GM18505 (cell line): Measurements from ENCODE around the gene SIRPD.

Experiments used
- ATAC-seq: cut with Tn5 transposase; IDR thresholded peaks from one replicate; pipeline ENCODE4 v1.9.1; 2021; ENCODE audit not compliant: unreplicated experiment
- POLR2A ChIP-seq: IDR thresholded peaks from 4 replicates; pipeline ENCODE4 v1.6.1; 2011; ENCODE audit warnings: borderline replicate concordance; ENCODE audit not compliant: insufficient read depth, insufficient read length; ENCODE audit errors: extremely low read depth

Gene SIRPD

DNA sequence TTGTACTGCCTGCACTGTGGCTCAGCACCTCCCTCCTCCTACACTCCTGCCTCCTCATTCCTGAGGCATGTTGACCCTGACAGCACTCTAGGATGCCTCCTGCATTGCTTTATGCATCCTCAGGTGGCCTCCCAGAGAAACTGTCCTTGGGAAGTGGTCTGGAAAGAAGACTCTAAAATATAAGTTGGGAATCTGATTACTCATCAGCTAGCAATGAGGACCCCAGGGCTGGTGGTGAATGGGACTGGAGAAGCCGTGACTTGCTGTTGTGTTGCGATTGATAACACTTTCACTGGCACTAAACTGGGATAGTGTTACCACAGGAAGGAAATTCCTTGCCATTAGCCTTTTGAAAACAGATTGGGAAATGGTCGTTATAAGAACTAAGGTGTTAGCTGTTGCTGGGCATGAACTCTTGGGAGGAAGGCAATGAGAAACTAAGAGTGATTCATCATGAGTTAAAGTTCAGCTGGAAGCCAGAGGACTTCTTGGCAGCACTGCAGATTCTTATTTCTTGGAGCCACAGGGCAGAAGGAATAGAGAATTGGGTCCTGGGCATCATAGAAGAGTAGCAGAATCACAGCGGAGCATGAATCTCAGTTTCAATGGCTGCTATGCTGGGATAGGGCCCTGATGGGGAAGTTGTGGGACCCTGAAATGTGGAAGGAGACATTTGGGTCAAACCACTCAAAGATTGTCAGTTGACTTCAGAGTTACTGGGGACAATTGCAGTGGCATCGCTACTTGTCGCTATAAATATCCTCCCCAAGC lies 10.1 kb upstream of the SIRPD start:
- ATAC-seq, result no peak

DNA sequence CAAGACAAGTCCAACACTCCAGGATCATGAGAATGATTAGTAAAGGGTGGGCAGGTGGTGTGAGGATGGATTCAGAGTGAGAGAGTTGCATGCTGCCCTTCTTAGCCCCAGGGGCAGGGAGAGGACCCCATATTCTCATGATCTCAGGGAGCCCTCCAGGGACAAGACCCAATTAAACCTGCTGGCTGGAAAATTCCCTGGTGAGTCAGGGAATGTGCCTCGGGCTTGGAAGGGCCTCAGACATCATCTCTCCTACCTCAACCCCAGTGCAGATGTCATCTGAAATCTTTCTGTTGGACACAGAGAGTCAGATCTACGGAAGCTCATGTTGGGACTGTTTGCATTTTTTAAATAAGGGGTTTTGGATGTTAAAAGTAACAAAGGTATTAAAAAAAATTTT lies 9.2 kb upstream of the SIRPD start:
- TF ChIP-seq POLR2A, result no peak
- ATAC-seq, result no peak

More for the DNA sequence above, 10.1 kb upstream of the SIRPD start:
- no peak for TF ChIP-seq POLR2A

DNA sequence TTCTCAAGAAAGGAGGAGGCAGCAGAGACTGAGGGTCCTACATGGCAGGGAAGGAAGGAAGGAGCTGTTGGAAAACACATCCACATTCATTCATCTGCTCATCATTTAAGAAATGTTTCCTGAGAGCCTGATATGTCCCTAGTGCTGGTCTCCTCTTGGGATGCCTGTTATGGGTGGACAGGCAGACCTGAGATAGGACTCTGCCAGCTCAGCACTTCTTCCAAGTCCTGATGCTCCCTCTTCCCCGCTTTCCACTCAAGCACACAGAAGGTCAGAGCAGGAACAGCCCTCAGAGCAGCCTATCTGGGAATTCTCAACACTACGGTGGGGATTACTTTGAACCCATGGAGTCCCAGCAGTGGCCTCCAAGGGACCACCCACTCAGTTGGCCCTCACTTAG lies 8.0 kb upstream of the SIRPD start:
- TF ChIP-seq POLR2A, result no peak
- no peak for ATAC-seq

GRCh38 chr20:1563598-1563997 lies 6.1 kb upstream of the SIRPD start:
- ATAC-seq, result no peak
- no peak for TF ChIP-seq POLR2A

DNA sequence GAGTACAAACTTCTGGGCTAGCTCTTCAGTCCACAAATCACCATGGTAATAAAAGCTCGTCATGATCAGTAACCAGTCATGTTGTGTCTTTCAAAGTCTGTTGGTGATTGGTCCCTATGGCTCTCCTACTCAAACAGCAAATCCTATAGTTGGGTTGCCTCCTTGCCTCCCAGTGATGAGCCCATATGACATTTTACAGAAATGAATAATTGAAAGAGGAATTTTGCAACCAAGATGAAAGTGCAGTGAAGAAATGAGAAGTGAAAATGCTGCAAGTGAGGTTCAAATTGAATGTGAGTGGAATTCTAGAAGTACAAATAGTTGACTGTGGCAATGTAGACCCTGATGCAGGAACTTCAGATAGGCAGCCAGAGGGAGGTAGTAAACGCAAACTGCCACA lies 5.1 kb upstream of the SIRPD start:
- ATAC-seq, result no peak

GRCh38 chr20:1561350-1561749 lies 3.8 kb upstream of the SIRPD start:
- no peak for ATAC-seq
- TF ChIP-seq POLR2A, result no peak

More for the DNA sequence above, 5.1 kb upstream of the SIRPD start:
- TF ChIP-seq POLR2A, result no peak

DNA sequence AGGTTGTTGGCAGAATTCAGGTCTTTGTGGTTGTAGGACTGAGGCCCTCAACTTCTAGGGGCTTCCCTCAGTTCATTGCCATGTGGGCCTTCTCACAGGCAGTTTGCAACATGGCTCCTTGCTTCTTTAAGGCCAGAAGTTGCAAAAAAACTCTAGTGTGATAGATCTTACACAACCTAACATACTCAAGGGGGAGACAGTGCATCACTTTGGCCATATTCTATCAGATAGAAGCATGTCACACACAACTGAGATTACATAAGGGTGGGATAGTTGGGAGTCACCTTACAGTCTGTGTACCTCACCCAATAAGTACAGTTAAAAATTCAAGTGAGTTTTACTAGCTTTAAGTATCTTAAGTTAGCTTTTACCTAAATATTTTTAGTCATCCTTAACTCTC lies 1.6 kb downstream of the SIRPD start:
- no peak for TF ChIP-seq POLR2A

DNA sequence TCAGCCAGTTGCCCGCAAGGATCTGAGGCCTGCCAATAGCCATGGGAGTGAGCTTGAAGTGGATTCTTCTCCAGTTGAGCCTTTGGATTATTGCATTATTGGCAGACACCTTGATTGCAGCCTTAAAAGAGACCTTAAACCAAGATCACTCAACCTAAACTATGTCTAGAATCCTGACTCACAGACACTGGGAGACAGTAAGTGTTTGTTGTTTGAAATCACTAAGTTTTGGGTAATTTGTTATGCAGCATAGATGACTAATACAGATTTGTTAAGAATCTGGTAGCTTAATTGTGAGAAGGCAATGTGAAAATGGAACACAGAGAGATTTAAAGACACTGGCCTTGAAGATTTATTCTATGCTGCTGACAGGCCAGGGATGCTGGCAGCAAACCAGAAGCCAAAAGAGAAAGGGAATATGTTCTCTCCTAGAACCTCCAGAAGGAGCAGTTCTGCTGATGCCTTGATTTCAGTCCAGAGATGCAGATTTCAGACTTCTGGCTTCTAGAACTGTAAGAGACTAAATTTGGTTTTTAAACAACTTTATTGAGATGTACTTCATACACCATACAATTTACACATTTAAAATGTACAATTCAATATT lies 17.6 kb downstream of the SIRPD start:
- no peak for ATAC-seq
- TF ChIP-seq POLR2A, result no peak

More for the DNA sequence above, 1.6 kb downstream of the SIRPD start:
- no peak for ATAC-seq

GRCh38 chr20:1538655-1539054 lies 18.9 kb downstream of the SIRPD start:
- ATAC-seq, result no peak
- TF ChIP-seq POLR2A, result no peak

DNA sequence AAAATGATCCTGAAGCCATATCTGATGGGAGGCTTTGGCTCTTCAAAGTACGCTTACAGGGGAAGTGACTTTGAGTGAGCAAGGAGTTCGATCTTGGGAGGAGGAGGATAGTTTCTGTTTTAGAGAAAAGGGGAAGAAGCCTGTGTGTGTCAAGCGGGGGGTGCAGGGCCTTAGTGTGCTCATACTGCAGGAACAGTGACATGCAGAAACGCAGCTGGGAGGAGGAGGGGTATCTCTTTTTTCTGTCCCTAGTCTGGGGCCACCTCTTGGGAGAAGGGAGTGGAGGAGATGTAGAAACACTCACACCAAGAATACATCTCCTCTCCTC lies 19.8 kb downstream of the SIRPD start:
- TF ChIP-seq POLR2A, result no peak

GRCh38 chr20:1536893-1537730 lies 20.4 kb downstream of the SIRPD start:
- TF ChIP-seq POLR2A, result no peak
- ATAC-seq, result no peak

More for the DNA sequence above, 19.8 kb downstream of the SIRPD start:
- no peak for ATAC-seq

DNA sequence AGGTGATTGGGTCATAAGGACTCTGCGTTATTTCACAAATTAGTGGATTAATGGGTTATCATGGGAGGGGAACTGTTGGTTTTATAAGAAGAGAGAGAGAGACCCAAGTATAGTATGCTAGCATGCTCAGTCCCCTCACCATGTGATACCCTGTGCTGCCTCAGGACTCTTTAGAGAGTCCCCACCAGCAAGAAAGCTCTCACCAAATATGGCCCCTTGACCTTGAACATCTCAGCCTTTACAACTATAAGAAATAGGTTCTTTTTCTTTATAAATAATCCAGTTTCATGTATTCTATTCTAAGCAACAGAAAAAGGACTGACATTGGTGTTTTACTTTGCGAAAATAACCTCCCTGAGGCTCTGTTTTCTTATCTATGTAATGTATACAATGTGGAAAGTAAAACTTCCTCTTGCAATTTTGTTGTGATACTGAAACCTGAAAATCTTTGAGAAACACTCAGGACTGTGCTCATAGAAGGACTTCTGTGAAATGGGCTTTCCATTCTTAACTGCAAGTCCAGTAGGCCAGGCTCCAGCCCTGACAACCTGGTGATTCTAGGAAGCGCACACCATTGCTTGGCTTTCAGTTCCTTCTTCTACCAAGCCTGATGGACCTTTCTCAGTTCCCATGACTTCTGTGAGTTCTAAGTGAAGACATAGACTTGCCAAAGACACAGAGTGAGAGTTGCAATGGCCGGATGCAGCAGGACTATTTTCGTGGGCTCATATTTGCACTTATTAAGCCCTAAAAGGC lies 21.9 kb downstream of the SIRPD start:
- no peak for TF ChIP-seq POLR2A
- ATAC-seq, result peak; percentile 89

DNA sequence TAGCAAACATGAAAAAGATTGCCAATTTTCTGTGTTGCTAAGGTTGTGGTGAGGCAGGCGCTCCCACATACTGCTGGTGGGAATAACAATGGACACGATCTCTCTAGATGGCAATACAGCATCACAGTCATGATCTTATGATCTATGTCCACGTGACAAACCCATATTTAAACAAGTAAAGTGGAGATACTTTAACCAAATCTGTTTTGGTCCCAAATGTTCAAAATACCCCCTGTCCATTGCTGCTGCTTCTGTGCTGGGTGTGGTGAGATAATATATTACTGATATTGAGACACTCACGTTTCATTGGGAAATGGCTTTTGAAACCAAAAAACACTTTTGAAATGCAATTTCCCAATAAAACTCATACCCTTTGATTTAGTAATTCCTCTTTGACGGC lies 23.0 kb downstream of the SIRPD start:
- TF ChIP-seq POLR2A, result no peak
- no peak for ATAC-seq

- ATAC-seq, result no peak
- TF ChIP-seq POLR2A, result no peak
Measured at GRCh38 chr20:1533059-1533458, 24.4 kb downstream of the SIRPD start.

- ATAC-seq, result no peak
- TF ChIP-seq POLR2A, result no peak
Measured at GRCh38 chr20:1528811-1529210, 28.7 kb downstream of the SIRPD start.
